Measurements from ENCODE around the gene TIE1. TPM values are rescaled to one million over a fixed set of nuclear protein-coding genes. Genes with fewer than 3 reads are reported as not detected.

The TIE1 gene
- total RNA-seq, 6 experiments from 2014 or later = 5.8 to 12.2 (median 8.0) TPM

- no peak for TF ChIP-seq POLR2A (IDR thresholded peaks at IDR 0.05)
- TF ChIP-seq, protein P1, sequence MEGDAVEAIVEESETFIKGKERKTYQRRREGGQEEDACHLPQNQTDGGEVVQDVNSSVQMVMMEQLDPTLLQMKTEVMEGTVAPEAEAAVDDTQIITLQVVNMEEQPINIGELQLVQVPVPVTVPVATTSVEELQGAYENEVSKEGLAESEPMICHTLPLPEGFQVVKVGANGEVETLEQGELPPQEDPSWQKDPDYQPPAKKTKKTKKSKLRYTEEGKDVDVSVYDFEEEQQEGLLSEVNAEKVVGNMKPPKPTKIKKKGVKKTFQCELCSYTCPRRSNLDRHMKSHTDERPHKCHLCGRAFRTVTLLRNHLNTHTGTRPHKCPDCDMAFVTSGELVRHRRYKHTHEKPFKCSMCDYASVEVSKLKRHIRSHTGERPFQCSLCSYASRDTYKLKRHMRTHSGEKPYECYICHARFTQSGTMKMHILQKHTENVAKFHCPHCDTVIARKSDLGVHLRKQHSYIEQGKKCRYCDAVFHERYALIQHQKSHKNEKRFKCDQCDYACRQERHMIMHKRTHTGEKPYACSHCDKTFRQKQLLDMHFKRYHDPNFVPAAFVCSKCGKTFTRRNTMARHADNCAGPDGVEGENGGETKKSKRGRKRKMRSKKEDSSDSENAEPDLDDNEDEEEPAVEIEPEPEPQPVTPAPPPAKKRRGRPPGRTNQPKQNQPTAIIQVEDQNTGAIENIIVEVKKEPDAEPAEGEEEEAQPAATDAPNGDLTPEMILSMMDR (IDR thresholded peaks at IDR 0.05) = no peak
- DNase-seq (no peak), ATAC-seq (no peak)
- H3K4me1 ChIP-seq = peaks cover 0 to 11% (median 2%) of the 10 kb centered on the region in 4 donors
- H3K4me3 ChIP-seq = no peak overlapping the region
- no peaks in the 10 kb centered on the region for H3K27me3 ChIP-seq
- H3K27ac ChIP-seq = no peak overlapping the region
- H3K36me3 ChIP-seq = no peaks in the 10 kb centered on the region
- WGBS (ENCODE audit: insufficient coverage, low coverage, low lambda C conversion rate, missing lambda C conversion rate) = 79% methylated on average over 3 of the region's 3 CpGs
- intact Hi-C loops (cut with DNase I) = no loop called here
- H3K9me3 ChIP-seq = no peaks in the 10 kb centered on the region
Measured at GRCh38 chr1:43352881-43353280, 52.1 kb downstream of the TIE1 start.

DNA sequence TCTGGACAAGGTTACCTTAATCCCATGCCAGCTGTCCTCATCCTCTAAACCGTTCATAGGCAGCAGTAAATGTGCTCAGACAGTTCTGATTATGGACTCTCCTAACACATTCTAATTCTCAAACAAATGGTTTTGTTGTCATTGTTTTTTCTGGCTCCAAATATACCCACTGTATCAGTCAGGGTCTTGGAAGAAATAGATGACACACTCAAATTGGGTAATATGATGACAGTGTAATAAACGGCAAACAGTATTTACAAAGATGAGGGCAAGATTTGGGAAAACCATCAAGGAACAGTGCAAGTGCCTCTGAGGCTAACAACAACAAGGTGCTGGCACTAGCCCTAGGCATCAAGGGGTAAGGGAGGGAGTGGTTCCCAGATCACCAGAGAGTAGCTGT, 53.7 kb downstream of the TIE1 start:
- DNase-seq = no peak
- H3K4me3 ChIP-seq = no peak overlapping the region
- ATAC-seq = no peak
- intact Hi-C loops (cut with DNase I) = no loop called here
- no peaks in the 10 kb centered on the region for H3K36me3 ChIP-seq
- TF ChIP-seq POLR2A (IDR thresholded peaks at IDR 0.05) = no peak
- TF ChIP-seq, protein P1 (IDR thresholded peaks at IDR 0.05) = no peak
- no peak overlapping the region for H3K27ac ChIP-seq
- no peaks in the 10 kb centered on the region for H3K9me3 ChIP-seq
- peaks cover 0 to 18% (median 6%) of the 10 kb centered on the region in 4 donors for H3K4me1 ChIP-seq
- 73% methylated on average over 2 of the region's 2 CpGs for WGBS (ENCODE audit: insufficient coverage, low coverage, low lambda C conversion rate, missing lambda C conversion rate)
- no peaks in the 10 kb centered on the region for H3K27me3 ChIP-seq

- intact Hi-C loops (cut with DNase I) = no loop called here
- Histone ChIP-seq H3K4me1 (peaks cover 0 to 18% (median 6%) of the 10 kb centered on the region in 4 donors), H3K27me3 (no peaks in the 10 kb centered on the region), H3K36me3 (no peaks in the 10 kb centered on the region), H3K27ac (no peak overlapping the region), H3K9me3 (no peaks in the 10 kb centered on the region), H3K4me3 (no peak overlapping the region)
- 73% methylated on average over 2 of the region's 2 CpGs for WGBS (ENCODE audit: insufficient coverage, low coverage, low lambda C conversion rate, missing lambda C conversion rate)
- ATAC-seq (no peak), DNase-seq (no peak)
- no peak for TF ChIP-seq POLR2A (IDR thresholded peaks at IDR 0.05)
- TF ChIP-seq, protein P1 (IDR thresholded peaks at IDR 0.05) = no peak
Measured at GRCh38 chr1:43354936-43355335, 54.2 kb downstream of the TIE1 start.

- ATAC-seq (no peak), DNase-seq (no peak)
- Histone ChIP-seq H3K27me3 (no peaks in the 10 kb centered on the region), H3K36me3 (peaks cover 0 to 6% (median 0%) of the 10 kb centered on the region in 4 donors), H3K27ac (no peak overlapping the region), H3K9me3 (no peaks in the 10 kb centered on the region), H3K4me3 (no peak overlapping the region), H3K4me1 (peaks cover 0 to 13% (median 5%) of the 10 kb centered on the region in 4 donors)
- 88% methylated on average over 4 of the region's 4 CpGs for WGBS (ENCODE audit: insufficient coverage, low coverage, low lambda C conversion rate, missing lambda C conversion rate)
- TF ChIP-seq POLR2A (IDR thresholded peaks at IDR 0.05) = no peak
- TF ChIP-seq, protein P1 (IDR thresholded peaks at IDR 0.05) = no peak
- intact Hi-C loops (cut with DNase I) = no loop called here
Measured at GRCh38 chr1:43357251-43357650, 56.5 kb downstream of the TIE1 start.

All from right lobe of liver (tissue), 6 donors.